Stimulated activated CD8-positive, alpha-beta memory T cell treated with anti-CD3 and anti-CD28 coated beads, Interleukin-7, amount 100 ng/mL, for 48 hours (primary cell): Measurements from ENCODE around the gene POLA2.
"Not testable (repeated sequence)": the region's sequence is repeated elsewhere in the genome, so short reads cannot be mapped to it uniquely, and the experiment has no call there.

ENCODE experiments used
- DNase-seq, 2 donors: peaks; one replicate each; pipeline ENCODE4 v3.0.0-alpha.2; 2020; ENCODE audit warnings: low read depth in 1 of 2; ENCODE audit errors: extremely low read depth in 1 of 2

The POLA2 gene

GRCh38 chr11:65327021-65327420, 65.3 kb downstream of the POLA2 start:
- DNase-seq: no peak

- no peak for DNase-seq
Observed at GRCh38 chr11:65329478-65329877, 67.7 kb downstream of the POLA2 start.

- DNase-seq: peak; percentile 34 to 84
Observed at GRCh38 chr11:65329944-65330403, 68.2 kb downstream of the POLA2 start.

GRCh38 chr11:65330544-65330943, 68.8 kb downstream of the POLA2 start:
- DNase-seq: no peak

GRCh38 chr11:65332591-65332990, 70.8 kb downstream of the POLA2 start:
- DNase-seq: not testable (repeated sequence)

- no peak for DNase-seq
Observed at GRCh38 chr11:65334696-65335295, 73.0 kb downstream of the POLA2 start.

- no peak for DNase-seq
Observed at GRCh38 chr11:65338676-65339075, 76.9 kb downstream of the POLA2 start.

- DNase-seq: no peak
Observed at GRCh38 chr11:65340226-65340625, 78.5 kb downstream of the POLA2 start.

GRCh38 chr11:65341856-65342255, 80.1 kb downstream of the POLA2 start:
- no peak for DNase-seq
